Left lung (tissue), 10 donors: ENCODE data around the gene SMAD6. TPM values are rescaled to one million over a fixed set of nuclear protein-coding genes. Genes with fewer than 3 reads are reported as not detected.

Source experiments
- ATAC-seq: fragments of 200-7000 bp; cut with Tn5 transposase; one replicate; pipeline ENCODE4 v1.9.1; 2020; ENCODE audit warnings: moderate library complexity
- DNase-seq, 4 donors: peaks; one replicate each; pipeline ENCODE4 v3.0.0-alpha.2; 2013 to 2020
- H3K27ac ChIP-seq, 2 donors: fragments of 200-600 bp; sonication (generic) in 1 of 2; one replicate each; pipeline versions ENCODE4 v1.5.0 to v1.8.0; 2020 to 2021
- H3K27me3 ChIP-seq, 2 donors: fragments of 200-600 bp; sonication (generic) in 1 of 2; one replicate each; pipeline versions ENCODE4 v1.5.0 to v1.8.0; 2020 to 2021
- H3K36me3 ChIP-seq, 2 donors: fragments of 200-600 bp; sonication (generic) in 1 of 2; one replicate each; pipeline versions ENCODE4 v1.5.0 to v1.8.0; 2020 to 2021
- H3K4me1 ChIP-seq, 2 donors: fragments of 200-600 bp; one replicate each; pipeline ENCODE4 v1.8.0; 2021
- H3K4me3 ChIP-seq, 2 donors: fragments of 200-600 bp; sonication (generic) in 1 of 2; one replicate each; pipeline versions ENCODE4 v1.5.0 to v1.8.0; 2020 to 2021; ENCODE audit warnings: mild to moderate bottlenecking in 1 of 2
- H3K9me3 ChIP-seq, 2 donors: fragments of 200-600 bp; sonication (generic) in 1 of 2; one replicate each; pipeline versions ENCODE4 v1.5.0 to v1.8.0; 2020 to 2021
- intact Hi-C, 2 donors: fragments of 100-400 bp; cut with DNase I; formaldehyde crosslinking; loops; one replicate each; pipeline versions ENCODE4 v1.11.2 to v1.14.2; 2022
- polyA plus RNA-seq, 6 donors: library from polyadenylated mRNA; unstranded; fragments of 120-200 nt; gene quantifications; one replicate each; pipeline ENCODE4 v1.2.1, GENCODE V29; 2013; ENCODE audit not compliant: insufficient read length in 6 of 6
- total RNA-seq, 2 donors: library from RNA; stranded (reverse); fragmentation: NEBNext Ultra II Directional; extraction: Animal tissue kit (Norgen Biotek cat#: 25700); gene quantifications; one replicate each; pipeline ENCODE4 v1.2.1, GENCODE V29; 2021
- TF ChIP-seq, protein P1 (sequence below), 2 donors: fragments of 200-600 bp; sonication (generic) in 1 of 2; IDR thresholded peaks; one replicate each; pipeline versions ENCODE4 v1.5.0 to v1.8.0; 2021; ENCODE audit warnings: antibody characterized with exemption in 2 of 2
- donor health status: DM: no; HTN: yes; CAD: no.
- donor health status: DM: no; HTN: no; CAD: no.

The SMAD6 gene
- total and polyA plus RNA-seq, 8 donors, result 25.0 to 110 (median 32.0) TPM

DNA sequence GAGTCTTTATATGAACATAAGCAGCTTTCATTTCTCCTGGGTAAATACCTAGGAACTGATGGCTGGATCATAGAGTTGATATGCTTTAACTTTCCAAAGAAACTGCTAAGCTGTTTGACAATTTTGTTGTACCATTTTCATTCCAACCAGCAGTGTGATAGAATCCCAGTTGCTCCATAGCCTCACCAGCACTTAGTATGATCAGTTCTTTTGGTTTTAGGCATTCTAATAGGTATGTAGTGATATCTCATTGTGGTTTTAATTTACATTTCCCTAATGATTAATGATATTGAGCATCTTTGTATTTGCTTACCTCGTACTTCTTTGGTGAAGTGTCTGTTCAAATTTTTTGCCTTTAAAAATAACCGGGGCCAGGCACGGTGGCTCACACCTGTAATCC lies 38.4 kb upstream of the SMAD6 start:
- Histone ChIP-seq H3K4me3 (no peak overlapping the region), H3K27me3 (no peaks in the 10 kb centered on the region), H3K9me3 (peaks cover 0 to 3% of the 10 kb centered on the region in 2 donors), H3K36me3 (no peaks in the 10 kb centered on the region), H3K27ac (no peak overlapping the region), H3K4me1 (peaks cover 0 to 5% of the 10 kb centered on the region in 2 donors)
- intact Hi-C loops, result no loop called here
- DNase-seq (no peak), ATAC-seq (no peak)
- TF ChIP-seq, protein P1, sequence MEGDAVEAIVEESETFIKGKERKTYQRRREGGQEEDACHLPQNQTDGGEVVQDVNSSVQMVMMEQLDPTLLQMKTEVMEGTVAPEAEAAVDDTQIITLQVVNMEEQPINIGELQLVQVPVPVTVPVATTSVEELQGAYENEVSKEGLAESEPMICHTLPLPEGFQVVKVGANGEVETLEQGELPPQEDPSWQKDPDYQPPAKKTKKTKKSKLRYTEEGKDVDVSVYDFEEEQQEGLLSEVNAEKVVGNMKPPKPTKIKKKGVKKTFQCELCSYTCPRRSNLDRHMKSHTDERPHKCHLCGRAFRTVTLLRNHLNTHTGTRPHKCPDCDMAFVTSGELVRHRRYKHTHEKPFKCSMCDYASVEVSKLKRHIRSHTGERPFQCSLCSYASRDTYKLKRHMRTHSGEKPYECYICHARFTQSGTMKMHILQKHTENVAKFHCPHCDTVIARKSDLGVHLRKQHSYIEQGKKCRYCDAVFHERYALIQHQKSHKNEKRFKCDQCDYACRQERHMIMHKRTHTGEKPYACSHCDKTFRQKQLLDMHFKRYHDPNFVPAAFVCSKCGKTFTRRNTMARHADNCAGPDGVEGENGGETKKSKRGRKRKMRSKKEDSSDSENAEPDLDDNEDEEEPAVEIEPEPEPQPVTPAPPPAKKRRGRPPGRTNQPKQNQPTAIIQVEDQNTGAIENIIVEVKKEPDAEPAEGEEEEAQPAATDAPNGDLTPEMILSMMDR (IDR thresholded peaks at IDR 0.05), result no peak

DNA sequence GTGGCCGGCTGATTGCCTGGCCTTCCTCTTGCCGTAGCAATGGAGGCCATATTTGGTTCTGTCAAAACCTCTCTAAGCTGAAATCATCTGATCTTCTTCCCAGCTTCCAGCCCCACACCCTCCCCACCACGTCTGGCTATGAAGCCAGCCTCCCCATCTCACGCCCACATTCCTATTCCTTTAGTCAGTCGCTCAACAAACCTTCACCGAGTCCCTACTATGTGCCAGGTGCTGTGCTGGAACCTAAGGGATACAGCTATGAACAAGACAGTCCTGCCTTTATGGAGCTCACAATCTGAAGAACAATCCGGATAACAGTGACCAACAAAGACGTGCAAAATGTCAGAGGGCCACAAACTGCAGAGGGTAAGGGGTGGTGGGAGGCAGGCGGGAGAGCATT lies 31.9 kb upstream of the SMAD6 start:
- DNase-seq (no peak), ATAC-seq (no peak)
- H3K27me3 ChIP-seq, result no peaks in the 10 kb centered on the region
- no peak overlapping the region for H3K4me3 ChIP-seq
- no peaks in the 10 kb centered on the region for H3K36me3 ChIP-seq
- peaks cover 0 to 3% of the 10 kb centered on the region in 2 donors for H3K9me3 ChIP-seq
- H3K4me1 ChIP-seq, result peaks cover 0 to 13% of the 10 kb centered on the region in 2 donors
- intact Hi-C loops, result no loop called here
- H3K27ac ChIP-seq, result no peak overlapping the region
- TF ChIP-seq, protein P1 (IDR thresholded peaks at IDR 0.05), result no peak

DNA sequence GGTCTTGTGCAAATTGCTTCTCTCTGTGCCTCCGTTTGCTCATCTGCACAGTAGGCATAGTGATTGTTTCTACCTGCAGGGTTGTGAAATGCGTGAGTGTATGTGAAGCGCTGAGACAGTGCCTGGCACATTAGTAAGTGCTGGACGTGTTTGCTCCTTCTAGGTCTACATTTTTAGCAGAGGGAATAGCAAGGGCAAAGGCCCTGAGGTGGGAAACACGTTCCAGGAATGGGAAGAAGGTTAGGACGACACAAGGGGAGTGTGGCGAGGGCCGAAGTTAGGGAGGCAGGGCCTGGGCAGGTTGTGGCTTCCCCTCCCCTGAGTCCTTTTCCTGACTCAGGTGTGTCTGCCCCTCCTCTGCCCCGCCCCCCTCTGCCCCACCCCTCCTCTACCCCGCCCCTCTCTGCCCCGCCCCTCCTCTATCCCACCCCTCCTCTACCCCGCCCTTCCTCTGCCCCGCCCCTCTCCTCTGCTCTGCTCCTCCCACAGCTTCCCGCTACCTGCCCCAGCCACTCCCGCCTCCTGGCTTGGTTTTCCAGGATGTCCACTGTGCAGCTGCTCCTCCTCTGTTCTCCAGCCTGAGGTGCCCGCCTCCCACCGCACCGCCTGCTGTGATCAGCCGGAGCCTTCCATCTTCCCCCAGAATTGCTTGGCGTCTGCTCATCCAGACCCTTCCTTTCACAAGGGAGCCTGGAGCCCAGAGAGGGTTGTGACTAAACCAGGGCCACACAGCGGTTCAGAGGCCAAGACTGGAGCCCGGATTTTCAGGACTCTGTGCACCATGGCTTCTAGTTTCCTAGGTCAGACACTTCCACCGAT lies 31.1 kb upstream of the SMAD6 start:
- H3K4me1 ChIP-seq, result peaks cover 0 to 13% of the 10 kb centered on the region in 2 donors
- no peaks in the 10 kb centered on the region for H3K27me3 ChIP-seq
- no peaks in the 10 kb centered on the region for H3K36me3 ChIP-seq
- DNase-seq, result peak in 2 of 4 donors; percentile 79 to 85
- no peak overlapping the region for H3K27ac ChIP-seq
- peaks cover 0 to 3% of the 10 kb centered on the region in 2 donors for H3K9me3 ChIP-seq
- ATAC-seq, result peak; percentile 94
- TF ChIP-seq, protein P1 (IDR thresholded peaks at IDR 0.05), result no peak
- H3K4me3 ChIP-seq, result no peak overlapping the region
- intact Hi-C loops, result no loop called here

DNA sequence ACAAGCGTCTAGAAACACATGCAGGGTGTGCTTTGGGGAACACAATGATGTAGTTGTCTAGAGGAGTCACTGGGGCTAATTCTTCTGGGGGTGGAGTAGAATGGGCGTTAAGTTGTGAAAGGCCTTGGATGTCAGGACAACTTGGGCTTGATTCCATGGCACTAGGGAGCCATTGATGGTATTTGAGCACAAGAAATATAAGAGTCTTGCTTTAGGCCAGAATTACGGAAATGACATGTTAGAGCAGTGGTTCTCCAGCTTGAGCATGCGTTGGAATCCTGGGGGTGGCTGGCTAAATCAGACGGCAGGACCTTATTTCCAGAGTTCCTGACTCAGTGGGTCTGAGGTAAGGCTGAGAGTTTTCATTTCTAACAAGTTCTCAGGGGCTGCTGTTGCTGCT lies 29.2 kb upstream of the SMAD6 start:
- DNase-seq (no peak), ATAC-seq (no peak)
- H3K4me1 ChIP-seq, result peaks cover 0 to 18% of the 10 kb centered on the region in 2 donors
- H3K36me3 ChIP-seq, result no peaks in the 10 kb centered on the region
- TF ChIP-seq, protein P1 (IDR thresholded peaks at IDR 0.05), result no peak
- intact Hi-C loops, result no loop called here
- no peaks in the 10 kb centered on the region for H3K27me3 ChIP-seq
- no peak overlapping the region for H3K4me3 ChIP-seq
- H3K27ac ChIP-seq, result no peak overlapping the region
- H3K9me3 ChIP-seq, result peaks cover 0 to 1% of the 10 kb centered on the region in 2 donors

DNA sequence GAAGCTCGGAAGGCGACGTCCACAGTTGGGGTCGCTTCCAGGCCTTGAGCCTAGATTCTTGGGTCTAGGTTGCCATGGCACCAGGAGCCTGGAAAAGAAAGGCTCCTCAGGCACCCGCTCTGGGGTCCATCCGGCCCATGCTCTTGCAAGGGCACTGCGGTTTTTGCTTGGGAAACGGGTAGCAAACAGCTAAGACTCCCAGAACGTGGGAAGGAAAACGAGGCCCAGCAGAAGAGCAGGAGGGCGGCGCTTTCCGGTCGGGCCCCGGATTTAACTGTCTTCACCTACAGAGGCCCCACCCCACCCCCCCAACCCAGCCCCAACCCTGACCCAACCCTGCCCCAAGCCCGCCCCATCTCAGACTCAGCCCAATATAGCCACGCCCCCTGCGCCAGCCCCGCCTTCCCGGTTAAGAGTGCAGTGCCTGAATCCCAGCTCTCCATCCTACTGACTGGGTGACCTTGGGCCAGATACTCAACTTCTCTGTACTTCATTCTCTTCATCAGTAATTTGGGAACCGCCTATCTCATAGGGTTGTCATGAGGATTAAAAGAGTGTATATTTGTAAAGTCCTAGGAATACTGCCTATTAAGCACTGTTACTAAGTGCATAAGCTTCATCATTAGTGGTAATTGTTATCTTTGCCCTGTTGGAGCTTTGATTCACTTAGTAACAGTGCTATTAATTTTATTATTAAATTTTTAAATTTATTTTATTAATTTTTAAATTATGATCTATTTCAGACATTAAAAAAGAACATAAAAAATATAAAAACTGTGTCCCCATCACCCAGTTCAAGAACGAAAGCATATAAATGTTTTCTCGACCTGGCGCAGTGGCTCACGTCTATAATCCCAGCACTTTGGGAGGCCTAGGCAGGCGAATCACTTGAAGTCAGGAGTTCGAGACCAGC lies 28.4 kb upstream of the SMAD6 start:
- TF ChIP-seq, protein P1 (IDR thresholded peaks at IDR 0.05), result no peak
- ATAC-seq (no peak), DNase-seq (peak in 2 of 4 donors; percentile 47 to 94)
- H3K4me1 ChIP-seq, result peaks cover 0 to 26% of the 10 kb centered on the region in 2 donors
- H3K36me3 ChIP-seq, result no peaks in the 10 kb centered on the region
- no peaks in the 10 kb centered on the region for H3K9me3 ChIP-seq
- no peak overlapping the region for H3K4me3 ChIP-seq
- no peaks in the 10 kb centered on the region for H3K27me3 ChIP-seq
- intact Hi-C loops, result no loop called here
- no peak overlapping the region for H3K27ac ChIP-seq
